Measurements from ENCODE around the gene AQP9.

The AQP9 gene

GRCh38 chr15:58161436-58161930 lies 23.3 kb downstream of the AQP9 start:
- no peak for TF ChIP-seq TOX (CRISPR knock-in tag; IDR thresholded peaks at IDR 0.05; ENCODE audit: borderline replicate concordance)
- TF ChIP-seq PPARA (CRISPR knock-in tag; IDR thresholded peaks at IDR 0.05; ENCODE audit: borderline replicate concordance): no peak
- TF ChIP-seq ZNF565 (CRISPR knock-in tag; conservative IDR thresholded peaks at IDR 0.05; ENCODE audit: low read depth): no peak
- TF ChIP-seq TSHZ2 (CRISPR knock-in tag; IDR thresholded peaks at IDR 0.05): no peak
- TF ChIP-seq CREB5 (CRISPR knock-in tag; IDR thresholded peaks at IDR 0.05; ENCODE audit: low read depth): no peak
- TF ChIP-seq OSR1 (CRISPR knock-in tag; IDR thresholded peaks at IDR 0.05): no peak
- no peak for TF ChIP-seq ARNTL (CRISPR knock-in tag; IDR thresholded peaks at IDR 0.05; ENCODE audit: borderline replicate concordance, low read depth)
- TF ChIP-seq ZC3H10 (CRISPR knock-in tag; IDR thresholded peaks at IDR 0.05): no peak
- no peak for TF ChIP-seq POU6F1 (CRISPR knock-in tag; IDR thresholded peaks at IDR 0.05; ENCODE audit: borderline replicate concordance, low read depth)
- no peak for TF ChIP-seq GLIS3 (CRISPR knock-in tag; IDR thresholded peaks at IDR 0.05)
- TF ChIP-seq ISL1 (CRISPR knock-in tag; IDR thresholded peaks at IDR 0.05): no peak
- no peak for TF ChIP-seq ZFP30 (CRISPR knock-in tag; IDR thresholded peaks at IDR 0.05)
- TF ChIP-seq BACH2 (CRISPR knock-in tag; IDR thresholded peaks at IDR 0.05; ENCODE audit: borderline replicate concordance): no peak
- TF ChIP-seq SNAI2 (CRISPR knock-in tag; IDR thresholded peaks at IDR 0.05): no peak
- TF ChIP-seq CSRNP3 (CRISPR knock-in tag; IDR thresholded peaks at IDR 0.05): no peak
- no peak for TF ChIP-seq CSDC2 (CRISPR knock-in tag; IDR thresholded peaks at IDR 0.05)
- no peak for TF ChIP-seq ZNF8 (CRISPR knock-in tag; IDR thresholded peaks at IDR 0.05)
- TF ChIP-seq RARB (CRISPR knock-in tag; IDR thresholded peaks at IDR 0.05): no peak
- ATAC-seq: no peak

- ATAC-seq: no peak
- TF ChIP-seq CREB5 (CRISPR knock-in tag; IDR thresholded peaks at IDR 0.05; ENCODE audit: low read depth) (no peak), BACH2 (CRISPR knock-in tag; IDR thresholded peaks at IDR 0.05; ENCODE audit: borderline replicate concordance) (no peak), PPARA (CRISPR knock-in tag; IDR thresholded peaks at IDR 0.05; ENCODE audit: borderline replicate concordance) (no peak), RARB (CRISPR knock-in tag; IDR thresholded peaks at IDR 0.05) (no peak), ARNTL (CRISPR knock-in tag; IDR thresholded peaks at IDR 0.05; ENCODE audit: borderline replicate concordance, low read depth) (no peak), TCF4 (CRISPR knock-in tag; IDR thresholded peaks at IDR 0.05; ENCODE audit: borderline replicate concordance) (no peak), PATZ1 (CRISPR knock-in tag; IDR thresholded peaks at IDR 0.05; ENCODE audit: borderline replicate concordance) (no peak), ZFP3 (CRISPR knock-in tag; IDR thresholded peaks at IDR 0.05) (no peak), CSRNP3 (CRISPR knock-in tag; IDR thresholded peaks at IDR 0.05) (no peak), ZNF565 (CRISPR knock-in tag; conservative IDR thresholded peaks at IDR 0.05; ENCODE audit: low read depth) (no peak), POU6F1 (CRISPR knock-in tag; IDR thresholded peaks at IDR 0.05; ENCODE audit: borderline replicate concordance, low read depth) (no peak), ISL1 (CRISPR knock-in tag; IDR thresholded peaks at IDR 0.05) (no peak), GLIS3 (CRISPR knock-in tag; IDR thresholded peaks at IDR 0.05) (no peak)
These were observed 25.8 kb downstream of the AQP9 start for GRCh38 chr15:58163985-58164384.
